HepG2 (cell line): ENCODE measurements around the gene TBX6. TPM values are rescaled to one million over a fixed set of nuclear protein-coding genes. Genes with fewer than 3 reads are reported as not detected.

Source experiments
- ADNP ChIP-seq: sonication (generic); formaldehyde crosslinking; IDR thresholded peaks from 2 replicates; pipeline ENCODE4 v1.4.0; 2020; ENCODE audit warnings: missing genetic modification reagents
- ATF7 ChIP-seq, 2 experiments: fragments of 450-650 bp in 1 of 2; sonication (generic) in 1 of 2; formaldehyde crosslinking in 1 of 2; IDR thresholded peaks; 2 replicates each; pipeline versions ENCODE4 v1.4.0 to v1.6.1; 2016 to 2020; ENCODE audit warnings: antibody characterized with exemption in 1 of 2, mild to moderate bottlenecking in 1 of 2, missing genetic modification reagents in 1 of 2
- BCLAF1 ChIP-seq: fragments of 450-650 bp; IDR thresholded peaks from 2 replicates; pipeline ENCODE4 v1.6.1; 2017; ENCODE audit warnings: mild to moderate bottlenecking
- CCAR2 ChIP-seq: fragments of 200-400 bp; formaldehyde crosslinking; optimal IDR thresholded peaks from 2 replicates; pipeline ENCODE3; 2018; ENCODE audit warnings: low read depth, mild to moderate bottlenecking, low read length, moderate library complexity
- GABPA ChIP-seq, 2 experiments: IDR thresholded peaks; 2 replicates each; pipeline ENCODE4 v1.6.1; 2011 to 2016; ENCODE audit warnings: low read depth in 2 of 2, low read length in 1 of 2, missing biosample characterization in 1 of 2, missing genetic modification characterization in 1 of 2
- MYPOP ChIP-seq: sonication (generic); formaldehyde crosslinking; IDR thresholded peaks from 2 replicates; pipeline ENCODE4 v1.8.1; 2023; ENCODE audit warnings: mild to moderate bottlenecking, moderate library complexity, missing genetic modification reagents
- PITX1 ChIP-seq: sonication (generic); formaldehyde crosslinking; IDR thresholded peaks from 2 replicates; pipeline ENCODE4 v1.5.1; 2020; ENCODE audit warnings: mild to moderate bottlenecking, missing genetic modification reagents
- PTBP1 ChIP-seq: fragments of 200-400 bp; formaldehyde crosslinking; IDR thresholded peaks from 2 replicates; pipeline ENCODE4 v1.6.1; 2018; ENCODE audit warnings: low read length, low read depth; ENCODE audit not compliant: poor library complexity, severe bottlenecking
- RARG ChIP-seq: sonication (generic); formaldehyde crosslinking; IDR thresholded peaks from 2 replicates; pipeline ENCODE4 v1.4.0; 2020; ENCODE audit warnings: low read depth, mild to moderate bottlenecking, missing genetic modification reagents
- SOX6 ChIP-seq, 2 experiments: fragments of 450-650 bp in 1 of 2; sonication (generic) in 1 of 2; formaldehyde crosslinking in 1 of 2; IDR thresholded peaks; 2 replicates each; pipeline versions ENCODE4 v1.4.0 to v1.6.1; 2017 to 2020; ENCODE audit warnings: antibody characterized with exemption in 1 of 2, mild to moderate bottlenecking in 1 of 2, missing genetic modification reagents in 1 of 2
- ZBTB38 ChIP-seq: sonication (generic); formaldehyde crosslinking; IDR thresholded peaks from 2 replicates; pipeline ENCODE4 v1.5.1; 2020; ENCODE audit warnings: mild to moderate bottlenecking, missing genetic modification reagents
- ZC3H13 ChIP-seq: sonication (generic); formaldehyde crosslinking; IDR thresholded peaks from 2 replicates; pipeline ENCODE4 v1.8.1; 2023; ENCODE audit warnings: mild to moderate bottlenecking, missing genetic modification reagents, moderate library complexity
- ZFX ChIP-seq: sonication (generic); formaldehyde crosslinking; IDR thresholded peaks from 2 replicates; pipeline ENCODE4 v1.4.0; 2020; ENCODE audit warnings: mild to moderate bottlenecking, low read depth, missing genetic modification reagents, moderate library complexity
- ZIK1 ChIP-seq: sonication (generic); formaldehyde crosslinking; IDR thresholded peaks from 2 replicates; pipeline ENCODE4 v1.5.0; 2020; ENCODE audit warnings: mild to moderate bottlenecking, low read depth, missing genetic modification reagents, borderline replicate concordance
- ZMAT3 ChIP-seq: sonication (generic); formaldehyde crosslinking; conservative IDR thresholded peaks from 2 replicates; pipeline ENCODE4 v1.7.0; 2021; ENCODE audit warnings: missing genetic modification reagents
- ZNF274 ChIP-seq: sonication (generic); formaldehyde crosslinking; IDR thresholded peaks from 2 replicates; pipeline ENCODE4 v1.5.1; 2020; ENCODE audit warnings: mild to moderate bottlenecking, missing genetic modification reagents
- ZNF572 ChIP-seq: sonication (generic); formaldehyde crosslinking; IDR thresholded peaks from 2 replicates; pipeline ENCODE4 v1.5.1; 2020; ENCODE audit warnings: mild to moderate bottlenecking, missing genetic modification reagents
- ZNF574 ChIP-seq: sonication (generic); formaldehyde crosslinking; IDR thresholded peaks from 2 replicates; pipeline ENCODE4 v1.4.0; 2020; ENCODE audit warnings: missing genetic modification reagents
- ZNF589 ChIP-seq: sonication (generic); formaldehyde crosslinking; conservative IDR thresholded peaks from 2 replicates; pipeline ENCODE4 v1.8.0; 2022; ENCODE audit warnings: mild to moderate bottlenecking, moderate library complexity, missing genetic modification reagents
- ZNF605 ChIP-seq: sonication (generic); formaldehyde crosslinking; IDR thresholded peaks from 2 replicates; pipeline ENCODE4 v1.8.0; 2022; ENCODE audit warnings: mild to moderate bottlenecking, missing genetic modification reagents
- ZNF816 ChIP-seq: sonication (generic); formaldehyde crosslinking; IDR thresholded peaks from 2 replicates; pipeline ENCODE4 v1.8.0; 2022; ENCODE audit warnings: missing genetic modification reagents, mild to moderate bottlenecking, borderline replicate concordance
- ZNF850 ChIP-seq: sonication (generic); formaldehyde crosslinking; conservative IDR thresholded peaks from 2 replicates; pipeline ENCODE4 v1.9.0; 2021; ENCODE audit warnings: mild to moderate bottlenecking, missing genetic modification reagents
- polyA plus RNA-seq, 8 experiments: library from polyadenylated mRNA; depleted of rRNA in 3 of 8; stranded (reverse) in 7 of 8; unstranded in 1 of 8; fragments of >200 nt; fragmentation: Illumina TruSeq in 4 of 8; extraction: Trizol in 4 of 8; gene quantifications; 2 replicates each; pipeline versions ENCODE4 v1.2.1 to v1.2.3, GENCODE V29; 2011 to 2016; ENCODE audit warnings: low read depth in 4 of 8, missing spikeins in 1 of 8, mixed read lengths in 1 of 8; ENCODE audit not compliant: insufficient read depth in 1 of 8
- total RNA-seq, 5 experiments: library from RNA; depleted of rRNA; stranded (reverse); fragments of >200 nt; fragmentation: Illumina TruSeq; extraction: Trizol; gene quantifications; 2 replicates each; pipeline ENCODE4 v1.2.3, GENCODE V29; 2016; ENCODE audit warnings: low read depth in 1 of 5

Gene TBX6
- total and polyA plus RNA-seq, 2 of the 13 experiments (the other 11 are each of a cell fraction or from before 2014, with no cell fraction given), result 0.24 to 0.42 TPM

- no peak for TF ChIP-seq ZNF574
- TF ChIP-seq MYPOP (CRISPR knock-in tag), result no peak
- TF ChIP-seq ATF7 (IDR thresholded peaks at IDR 0.05), result no peak
- peak; percentile 55; the same call in 1 of the 2 replicates for TF ChIP-seq ATF7 (CRISPR knock-in tag; IDR thresholded peaks at IDR 0.05)
- TF ChIP-seq SOX6 (IDR thresholded peaks at IDR 0.05), result no peak
- no peak for TF ChIP-seq SOX6 (CRISPR knock-in tag; IDR thresholded peaks at IDR 0.05)
- no peak for TF ChIP-seq PITX1 (CRISPR knock-in tag)
- no peak for TF ChIP-seq ZNF589 (CRISPR knock-in tag)
- TF ChIP-seq ZC3H13 (CRISPR knock-in tag), result no peak
- TF ChIP-seq ADNP, result no peak
- peak; percentile 26; the same call in 1 of the 2 replicates for TF ChIP-seq ZFX (CRISPR knock-in tag)
- TF ChIP-seq ZNF605 (CRISPR knock-in tag), result 0 out of 2 replicates have a peak, but pooled peaks have one; percentile 40
- TF ChIP-seq ZIK1 (CRISPR knock-in tag), result no peak
- TF ChIP-seq GABPA (IDR thresholded peaks at IDR 0.05; ENCODE audit: low read depth, low read length), result no peak
- no peak for TF ChIP-seq GABPA (CRISPR knock-in tag; IDR thresholded peaks at IDR 0.05; ENCODE audit: low read depth)
- peak; percentile 88; the same call in 1 of the 2 replicates for TF ChIP-seq ZBTB38
- peak; percentile 41; the same call in 1 of the 2 replicates for TF ChIP-seq ZNF572 (CRISPR knock-in tag)
- no peak for TF ChIP-seq PTBP1
- no peak for TF ChIP-seq RARG (CRISPR knock-in tag)
- TF ChIP-seq ZNF274, result 0 out of 2 replicates have a peak, but pooled peaks have one; percentile 11
- no peak for TF ChIP-seq CCAR2
- no peak for TF ChIP-seq ZMAT3
- TF ChIP-seq ZNF850 (CRISPR knock-in tag), result no peak
- TF ChIP-seq BCLAF1, result no peak
- TF ChIP-seq ZNF816 (CRISPR knock-in tag), result no peak
Observed at GRCh38 chr16:30121741-30122571, 30.2 kb upstream of the TBX6 start (continued).
